H1 (cell line): ENCODE results near the gene AGRP. TPM values are rescaled to one million over a fixed set of nuclear protein-coding genes. Genes with fewer than 3 reads are reported as not detected.

Experiments used
- CTCF ChIA-PET: fragments of 300-600 bp; sonication (Branson Sonifier 250); formaldehyde crosslinking; loops from one replicate; lab custom pipeline; 2021; ENCODE audit not compliant: partially characterized antibody; lab: Charles Lee
- POLR2A ChIA-PET: fragments of 300-600 bp; sonication (Branson Sonifier 250); formaldehyde crosslinking; loops from one replicate; lab custom pipeline; 2021; ENCODE audit warnings: inconsistent platforms; ENCODE audit not compliant: partially characterized antibody; lab: Charles Lee
- DNase-seq, 2 experiments: peaks; one replicate each; pipeline versions ENCODE4 v3.0.0 to v3.0.0-alpha.2; 2010 to 2022; ENCODE audit warnings: low spot score in 2 of 2, low read depth in 1 of 2, mixed read lengths in 1 of 2
- FAIRE-seq: peaks from 2 replicates; lab custom pipeline; 2011; peaks lifted over from hg19 to GRCh38; lab: Jason Lieb, UNC
- H2AFZ ChIP-seq: 2 replicates; pipeline ENCODE4 v1.8.1; 2012; ENCODE audit warnings: low read length, inconsistent platforms
- H2AK5ac ChIP-seq: 2 replicates; pipeline ENCODE4 v1.6.1; 2013; ENCODE audit warnings: low read depth, low read length
- H2BK120ac ChIP-seq: replicated peaks from 2 replicates; pipeline ENCODE3; 2013; ENCODE audit warnings: low read depth, low read length, inconsistent platforms
- H2BK12ac ChIP-seq: 2 replicates; pipeline ENCODE4 v1.6.1; 2013; ENCODE audit warnings: low read depth, low read length
- H2BK15ac ChIP-seq: 2 replicates; pipeline ENCODE4 v1.6.1; 2013; ENCODE audit warnings: low read length
- H2BK20ac ChIP-seq: 2 replicates; pipeline ENCODE4 v1.6.1; 2013; ENCODE audit warnings: low read length
- H2BK5ac ChIP-seq: 2 replicates; pipeline ENCODE4 v1.6.1; 2013; ENCODE audit warnings: low read depth, low read length
- H3K14ac ChIP-seq: 2 replicates; pipeline ENCODE4 v1.6.1; 2013; ENCODE audit warnings: inconsistent platforms; ENCODE audit not compliant: insufficient read length
- H3K18ac ChIP-seq: 2 replicates; pipeline ENCODE4 v1.6.1; 2013; ENCODE audit warnings: low read length; ENCODE audit errors: extremely low read depth
- H3K23ac ChIP-seq: 2 replicates; pipeline ENCODE4 v1.6.1; 2013; ENCODE audit warnings: inconsistent platforms; ENCODE audit not compliant: insufficient read length
- H3K23me2 ChIP-seq: 2 replicates; pipeline ENCODE4 v1.6.1; 2013; ENCODE audit warnings: low read depth, low read length
- H3K27ac ChIP-seq: 2 replicates; pipeline ENCODE4 v1.6.1; 2011; ENCODE audit warnings: low read depth, low read length, inconsistent platforms
- H3K27me3 ChIP-seq, 4 experiments: replicated peaks in 1 of 4; 1 replicate in 1 of 4; 2 replicates in 3 of 4; pipeline versions ENCODE4 v1.6.1 to v1.8.1; 2011 to 2013; ENCODE audit warnings: low read length in 3 of 4, mild to moderate bottlenecking in 3 of 4, inconsistent platforms in 2 of 4, mixed read lengths in 2 of 4, moderate library complexity in 1 of 4; ENCODE audit not compliant: control insufficient read depth in 3 of 4, insufficient read depth in 3 of 4; ENCODE audit errors: extremely low read depth in 1 of 4
- H3K36me3 ChIP-seq, 4 experiments: 2 replicates each; pipeline versions ENCODE4 v1.6.1 to v1.8.1; 2011 to 2013; ENCODE audit warnings: mild to moderate bottlenecking in 4 of 4, low read length in 3 of 4, moderate library complexity in 2 of 4, control low read depth in 1 of 4, inconsistent platforms in 1 of 4; ENCODE audit not compliant: insufficient read depth in 4 of 4, control insufficient read depth in 2 of 4
- H3K4ac ChIP-seq: replicated peaks from 2 replicates; pipeline ENCODE3; 2013; ENCODE audit warnings: low read length, low read depth, mixed read lengths, inconsistent platforms; ENCODE audit not compliant: insufficient read length
- H3K4me1 ChIP-seq, 4 experiments: replicated peaks in 1 of 4; 1 replicate in 1 of 4; 2 replicates in 3 of 4; pipeline versions ENCODE4 v1.6.1 to v1.8.1; 2011 to 2013; ENCODE audit warnings: low read length in 3 of 4, inconsistent platforms in 2 of 4, mixed read lengths in 1 of 4; ENCODE audit not compliant: insufficient read depth in 4 of 4, control insufficient read depth in 3 of 4
- H3K4me2 ChIP-seq, 2 experiments: 2 replicates each; pipeline versions ENCODE4 v1.6.1 to v1.8.1; 2011 to 2013; ENCODE audit warnings: low read depth in 2 of 2, low read length in 2 of 2, control low read depth in 1 of 2, inconsistent platforms in 1 of 2, mild to moderate bottlenecking in 1 of 2; ENCODE audit not compliant: insufficient read depth in 1 of 2
- H3K4me3 ChIP-seq, 4 experiments: fragments of 200-600, 300-600 bp in 1 of 4; sonication (generic), shearing (Covaris generic), sonication (Bioruptor Twin) in 1 of 4; 2 replicates each; pipeline versions ENCODE4 v1.5.1 to v1.8.1; 2011 to 2016; ENCODE audit warnings: low read length in 4 of 4, low read depth in 3 of 4, control low read depth in 2 of 4, inconsistent platforms in 2 of 4, mild to moderate bottlenecking in 2 of 4, mixed read lengths in 1 of 4, moderate library complexity in 1 of 4; ENCODE audit not compliant: insufficient read depth in 2 of 4; ENCODE audit errors: extremely low read depth in 1 of 4
- H3K56ac ChIP-seq: replicated peaks from 2 replicates; pipeline ENCODE3; 2013; ENCODE audit warnings: low read depth, mild to moderate bottlenecking, mixed read lengths, low read length, inconsistent platforms; ENCODE audit not compliant: insufficient read length
- H3K79me1 ChIP-seq: 2 replicates; pipeline ENCODE4 v1.6.1; 2013; ENCODE audit warnings: low read depth, low read length, control low read depth
- H3K79me2 ChIP-seq, 2 experiments: 2 replicates each; pipeline versions ENCODE4 v1.6.1 to v1.8.1; 2012 to 2013; ENCODE audit warnings: low read length in 2 of 2, mild to moderate bottlenecking in 2 of 2, inconsistent platforms in 1 of 2; ENCODE audit not compliant: insufficient read depth in 2 of 2, control insufficient read depth in 1 of 2
- H3K9ac ChIP-seq, 4 experiments: replicated peaks in 1 of 4; 1 replicate in 1 of 4; 2 replicates in 3 of 4; pipeline versions ENCODE4 v1.6.1 to v1.8.1; 2011 to 2013; ENCODE audit warnings: low read depth in 3 of 4, low read length in 3 of 4, control low read depth in 2 of 4, mild to moderate bottlenecking in 2 of 4, moderate library complexity in 2 of 4, inconsistent platforms in 1 of 4; ENCODE audit errors: extremely low read depth in 1 of 4
- H3K9me3 ChIP-seq, 2 experiments: 2 replicates each; pipeline versions ENCODE4 v1.6.1 to v1.8.1; 2012 to 2013; ENCODE audit warnings: mild to moderate bottlenecking in 2 of 2, moderate library complexity in 2 of 2, control low read depth in 1 of 2, inconsistent platforms in 1 of 2, low read depth in 1 of 2, low read length in 1 of 2, mixed read lengths in 1 of 2; ENCODE audit not compliant: insufficient read depth in 2 of 2
- H4K20me1 ChIP-seq, 2 experiments: replicated peaks in 1 of 2; 2 replicates each; pipeline versions ENCODE3 to v1.8.1; 2011 to 2013; ENCODE audit warnings: inconsistent platforms in 2 of 2, low read length in 2 of 2, mild to moderate bottlenecking in 1 of 2; ENCODE audit not compliant: insufficient read depth in 2 of 2, control insufficient read depth in 1 of 2
- H4K5ac ChIP-seq: 2 replicates; pipeline ENCODE4 v1.6.1; 2013; ENCODE audit warnings: low read length, low read depth, mixed read lengths, inconsistent platforms; ENCODE audit not compliant: insufficient read length
- H4K8ac ChIP-seq: 2 replicates; pipeline ENCODE4 v1.8.0; 2013; ENCODE audit warnings: mild to moderate bottlenecking, moderate library complexity, low read length, inconsistent platforms; ENCODE audit not compliant: insufficient read depth; ENCODE audit errors: extremely low read depth
- H4K91ac ChIP-seq: replicated peaks from 2 replicates; pipeline ENCODE3; 2013; ENCODE audit warnings: low read length, mixed read lengths, inconsistent platforms; ENCODE audit not compliant: insufficient read length
- CBX5 ChIP-seq: fragments of 300-800, 300-1000 bp; sonication (generic); IDR thresholded peaks from 2 replicates; pipeline ENCODE4 v1.7.1; 2016; ENCODE audit warnings: antibody characterized with exemption, low read length, low read depth
- CEBPB ChIP-seq: IDR thresholded peaks from 2 replicates; pipeline ENCODE4 v1.6.1; 2012; ENCODE audit warnings: low read depth, low read length
- CHD2 ChIP-seq: IDR thresholded peaks from 2 replicates; pipeline ENCODE4 v1.6.1; 2012; ENCODE audit warnings: low read length, improper control_type of control experiment
- TEAD4 ChIP-seq: IDR thresholded peaks from 2 replicates; pipeline ENCODE4 v1.6.1; 2012; ENCODE audit warnings: low read depth, low read length, inconsistent platforms, mixed read lengths
- WGBS, 2 experiments: shearing (Covaris generic) in 1 of 2; methylation state at CpG; one replicate each; pipeline versions ENCODE4 v1.1.6 to v1.1.7; 2013 to 2015; ENCODE audit warnings: low lambda C conversion rate in 2 of 2, mixed read lengths in 2 of 2, inconsistent platforms in 1 of 2, low coverage in 1 of 2, missing lambda C conversion rate in 1 of 2; ENCODE audit not compliant: insufficient replicate concordance in 2 of 2, insufficient coverage in 1 of 2, insufficient read length in 1 of 2; ENCODE audit errors: extremely low coverage in 1 of 2, missing lambda C conversion rate in 1 of 2; 5-methylcytosine and 5-hydroxymethylcytosine counted together
- polyA plus RNA-seq, 7 experiments: library from polyadenylated mRNA; depleted of rRNA in 3 of 7; stranded (reverse) in 5 of 7; unstranded in 2 of 7; fragments of >200 nt in 5 of 7; fragments of 200-250 nt in 2 of 7; gene quantifications; 1 replicate in 5 of 7; 2 replicates in 1 of 7; 4 replicates in 1 of 7; pipeline versions ENCODE4 v1.2.1 to v1.2.3, GENCODE V29; 2011 to 2013; ENCODE audit warnings: missing spikeins in 2 of 7, mixed read lengths in 2 of 7
- total RNA-seq: library from RNA; stranded (reverse); fragmentation: NEBNext Ultra II Directional; extraction: Animal tissue kit (Norgen Biotek cat#: 25700); gene quantifications from 2 replicates; pipeline ENCODE4 v1.2.1, GENCODE V29; 2021

The AGRP gene
- total and polyA plus RNA-seq, 2 of the 8 experiments (the other 6 are each of a cell fraction or from before 2014, with no cell fraction given): not detected

GRCh38 chr16:67436640-67437193 is 46.6 kb downstream of the AGRP start:
- Histone ChIP-seq H3K4me2 (no peak overlapping the region), H3K79me1 (peaks cover 4% of the 10 kb centered on the region; the same call in 1 of the 2 replicates), H3K27me3 (no peaks in the 10 kb centered on the region), H2BK12ac (no peak overlapping the region), H3K9ac (no peak overlapping the region), H4K91ac (no peak overlapping the region), H4K20me1 (peaks cover 0 to 8% of the 10 kb centered on the region in 2 experiments), H4K5ac (no peak overlapping the region), H3K18ac (no peak overlapping the region), H4K8ac (no peak overlapping the region; the same call in 1 of the 2 replicates), H3K14ac (no peak overlapping the region), H3K79me2 (no peaks in the 10 kb centered on the region; a peak in 1 of 4 replicates), H2BK20ac (no peak overlapping the region), H3K56ac (no peak overlapping the region), H3K4me1 (peaks cover 0 to 14% (median 13%) of the 10 kb centered on the region in 4 experiments; a peak in 6 of 7 replicates), H3K4ac (no peak overlapping the region), H2AFZ (no peak overlapping the region), H3K4me3 (no peak overlapping the region), H2BK5ac (no peak overlapping the region), H2BK120ac (no peak overlapping the region), H3K9me3 (no peaks in the 10 kb centered on the region), H3K27ac (no peak overlapping the region), H2AK5ac (no peak overlapping the region), H3K36me3 (peaks cover 7 to 18% (median 9%) of the 10 kb centered on the region in 4 experiments; a peak in 7 of 8 replicates), H3K23me2 (peaks cover 2% of the 10 kb centered on the region; the same call in 1 of the 2 replicates), H3K23ac (no peak overlapping the region), H2BK15ac (no peak overlapping the region)
- CTCF ChIA-PET: interaction anchor here (1.4 to 28.4 kb wide), 3 partner anchors 10 to 110 kb away, joined by 3 to 683 read pairs (median 25); partner anchors contain the start of genes KCTD19 and LRRC36
- TF ChIP-seq CEBPB: no peak
- TF ChIP-seq CHD2: no peak
- TF ChIP-seq CBX5: no peak
- no peak for TF ChIP-seq TEAD4
- FAIRE-seq: no peak
- DNase-seq: no peak
- POLR2A ChIA-PET: interaction anchor here (1.2 to 7.3 kb wide), 3 partner anchors 7 to 21 kb away, joined by 4 to 67 read pairs (median 5); no protein-coding TSS in a partner anchor
- WGBS, 2 experiments: 94% methylated on average over 23 of the region's 23 CpGs; no CpG with 5 or more reads in 1 of the 2 experiments
